NCI-H2196 (cell line): ENCODE data around the gene CPLANE2.
"Not testable (repeated sequence)": the region's sequence is repeated elsewhere in the genome, so short reads cannot be mapped to it uniquely, and the experiment has no call there.

ENCODE experiments used
- DNase-seq: peaks from one replicate; lab custom pipeline; 2025; ENCODE audit not compliant: unreplicated experiment; lab: John Stamatoyannopoulos, UW

The CPLANE2 gene

GRCh38 chr1:16231331-16232315 lies 5.4 kb downstream of the CPLANE2 start:
- no peak for DNase-seq

GRCh38 chr1:16230744-16231143 lies 6.2 kb downstream of the CPLANE2 start:
- DNase-seq = no peak

- DNase-seq = no peak
Observed at GRCh38 chr1:16229976-16230740, 6.8 kb downstream of the CPLANE2 start.

GRCh38 chr1:16226490-16227179 lies 10.3 kb downstream of the CPLANE2 start:
- DNase-seq = peak; percentile 37

GRCh38 chr1:16226129-16226489 lies 10.9 kb downstream of the CPLANE2 start:
- no peak for DNase-seq

- no peak for DNase-seq
Observed at GRCh38 chr1:16224472-16224871, 12.5 kb downstream of the CPLANE2 start.

GRCh38 chr1:16222716-16223115 lies 14.3 kb downstream of the CPLANE2 start:
- not testable (repeated sequence) for DNase-seq

- no peak for DNase-seq
Observed at GRCh38 chr1:16221499-16221898, 15.5 kb downstream of the CPLANE2 start.

GRCh38 chr1:16219968-16220500 lies 16.9 kb downstream of the CPLANE2 start:
- DNase-seq = no peak

- DNase-seq = no peak
Observed at GRCh38 chr1:16218674-16219071, 18.3 kb downstream of the CPLANE2 start.

- peak; percentile 17 for DNase-seq
Observed at GRCh38 chr1:16218014-16218673, 18.8 kb downstream of the CPLANE2 start.

- peak; percentile 97 for DNase-seq
Observed at GRCh38 chr1:16217061-16217785, 19.8 kb downstream of the CPLANE2 start.

- DNase-seq = peak; percentile 86
Observed at GRCh38 chr1:16215882-16216753, 20.9 kb downstream of the CPLANE2 start.

GRCh38 chr1:16215240-16215639 lies 21.7 kb downstream of the CPLANE2 start:
- not testable (repeated sequence) for DNase-seq

- not testable (repeated sequence) for DNase-seq
Observed at GRCh38 chr1:16213544-16213943, 23.4 kb downstream of the CPLANE2 start.

GRCh38 chr1:16213013-16213412 lies 24.0 kb downstream of the CPLANE2 start:
- no peak for DNase-seq

- DNase-seq = peak; percentile 93
Observed at GRCh38 chr1:16212251-16212961, 24.6 kb downstream of the CPLANE2 start, which contains the start of gene ARHGEF19. TSS of gene ARHGEF19 (minus strand) at chr1:16212652. CDS start at chr1:16209054, 3,598 bp downstream.

GRCh38 chr1:16211824-16212223 lies 25.2 kb downstream of the CPLANE2 start:
- DNase-seq = no peak
